Measurements from ENCODE around the gene CACNG5. TPM values are rescaled to one million over a fixed set of nuclear protein-coding genes. Genes with fewer than 3 reads are reported as not detected.

CACNG5 gene
- total RNA-seq, 2 experiments from 2014 or later: not detected

GRCh38 chr17:66842959-66843358, 8.0 kb downstream of the CACNG5 start:
- ChIA-PET CTCF (no interaction called here), POLR2A (no interaction called here)
- Mint-ChIP-seq H3K4me3 (no peak overlapping the region), H3K9me3 (no peaks in the 10 kb centered on the region), H3K27ac (no peak overlapping the region), H3K4me1 (ENCODE audit: low read depth) (no peaks in the 10 kb centered on the region), H3K27me3 (peaks cover 11% of the 10 kb centered on the region), H3K36me3 (ENCODE audit: low read depth) (no peaks in the 10 kb centered on the region)
- no peaks in the 10 kb centered on the region for H3K4me1 ChIP-seq (ENCODE audit: insufficient read depth, low read length)
- H3K27me3 ChIP-seq (ENCODE audit: control insufficient read depth in 1 of 2, insufficient read depth in 2 of 2, low read length in 2 of 2): peaks cover 0 to 5% of the 10 kb centered on the region in 2 experiments
- no peak for DNase-seq
- H3K4me3 ChIP-seq (ENCODE audit: low read length): no peak overlapping the region
- H3K36me3 ChIP-seq (ENCODE audit: insufficient read depth, low read length): no peaks in the 10 kb centered on the region
- TF ChIP-seq, protein P1, sequence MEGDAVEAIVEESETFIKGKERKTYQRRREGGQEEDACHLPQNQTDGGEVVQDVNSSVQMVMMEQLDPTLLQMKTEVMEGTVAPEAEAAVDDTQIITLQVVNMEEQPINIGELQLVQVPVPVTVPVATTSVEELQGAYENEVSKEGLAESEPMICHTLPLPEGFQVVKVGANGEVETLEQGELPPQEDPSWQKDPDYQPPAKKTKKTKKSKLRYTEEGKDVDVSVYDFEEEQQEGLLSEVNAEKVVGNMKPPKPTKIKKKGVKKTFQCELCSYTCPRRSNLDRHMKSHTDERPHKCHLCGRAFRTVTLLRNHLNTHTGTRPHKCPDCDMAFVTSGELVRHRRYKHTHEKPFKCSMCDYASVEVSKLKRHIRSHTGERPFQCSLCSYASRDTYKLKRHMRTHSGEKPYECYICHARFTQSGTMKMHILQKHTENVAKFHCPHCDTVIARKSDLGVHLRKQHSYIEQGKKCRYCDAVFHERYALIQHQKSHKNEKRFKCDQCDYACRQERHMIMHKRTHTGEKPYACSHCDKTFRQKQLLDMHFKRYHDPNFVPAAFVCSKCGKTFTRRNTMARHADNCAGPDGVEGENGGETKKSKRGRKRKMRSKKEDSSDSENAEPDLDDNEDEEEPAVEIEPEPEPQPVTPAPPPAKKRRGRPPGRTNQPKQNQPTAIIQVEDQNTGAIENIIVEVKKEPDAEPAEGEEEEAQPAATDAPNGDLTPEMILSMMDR (IDR thresholded peaks at IDR 0.05): no peak
- no peak for ATAC-seq (ENCODE audit: poor library complexity)
- intact Hi-C loops (cut with DNase I, micrococcal nuclease): no loop called here
- no peak overlapping the region for H3K27ac ChIP-seq (ENCODE audit: low read depth in 1 of 2, low read length in 2 of 2)
- peaks cover 0 to 4% of the 10 kb centered on the region in 2 experiments for H3K9me3 ChIP-seq (ENCODE audit: control insufficient read depth in 1 of 2, insufficient read depth in 1 of 2, low read length in 2 of 2)

DNA sequence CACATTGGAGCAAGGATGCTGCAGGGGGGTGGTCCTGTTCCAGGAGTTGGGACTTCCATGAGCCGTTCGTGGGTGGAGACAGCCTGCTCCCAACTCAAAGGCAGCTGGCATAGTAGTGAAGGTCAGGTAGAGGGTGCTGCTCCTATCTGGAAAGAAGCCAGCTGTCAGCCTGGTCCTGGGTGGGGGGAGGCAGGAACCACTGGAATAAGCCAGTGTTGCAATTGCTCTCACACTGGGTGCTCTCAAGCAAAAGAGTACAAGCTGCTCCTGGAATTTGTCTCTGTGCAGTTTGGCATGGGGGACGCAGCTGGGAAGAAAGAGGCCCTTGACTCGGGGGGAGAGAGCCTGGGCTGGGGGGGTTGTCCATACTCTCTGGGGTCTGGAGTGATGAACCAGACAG, 8.7 kb downstream of the CACNG5 start:
- H3K27me3 Mint-ChIP-seq: peaks cover 11% of the 10 kb centered on the region
- no peaks in the 10 kb centered on the region for H3K36me3 ChIP-seq (ENCODE audit: insufficient read depth, low read length)
- no peak overlapping the region for H3K27ac ChIP-seq (ENCODE audit: low read depth in 1 of 2, low read length in 2 of 2)
- H3K36me3 Mint-ChIP-seq (ENCODE audit: low read depth): no peaks in the 10 kb centered on the region
- peaks cover 0 to 5% of the 10 kb centered on the region in 2 experiments for H3K27me3 ChIP-seq (ENCODE audit: control insufficient read depth in 1 of 2, insufficient read depth in 2 of 2, low read length in 2 of 2)
- H3K4me3 Mint-ChIP-seq: no peak overlapping the region
- H3K9me3 Mint-ChIP-seq: no peaks in the 10 kb centered on the region
- no peak for ATAC-seq (ENCODE audit: poor library complexity)
- TF ChIP-seq, protein P1 (IDR thresholded peaks at IDR 0.05): no peak
- H3K27ac Mint-ChIP-seq: no peak overlapping the region
- no peaks in the 10 kb centered on the region for H3K4me1 Mint-ChIP-seq (ENCODE audit: low read depth)
- CTCF ChIA-PET: no interaction called here
- intact Hi-C loops (cut with DNase I, micrococcal nuclease): no loop called here
- no peak for DNase-seq
- H3K9me3 ChIP-seq (ENCODE audit: control insufficient read depth in 1 of 2, insufficient read depth in 1 of 2, low read length in 2 of 2): peaks cover 0 to 4% of the 10 kb centered on the region in 2 experiments
- POLR2A ChIA-PET: no interaction called here
- H3K4me3 ChIP-seq (ENCODE audit: low read length): no peak overlapping the region
- no peaks in the 10 kb centered on the region for H3K4me1 ChIP-seq (ENCODE audit: insufficient read depth, low read length)

DNA sequence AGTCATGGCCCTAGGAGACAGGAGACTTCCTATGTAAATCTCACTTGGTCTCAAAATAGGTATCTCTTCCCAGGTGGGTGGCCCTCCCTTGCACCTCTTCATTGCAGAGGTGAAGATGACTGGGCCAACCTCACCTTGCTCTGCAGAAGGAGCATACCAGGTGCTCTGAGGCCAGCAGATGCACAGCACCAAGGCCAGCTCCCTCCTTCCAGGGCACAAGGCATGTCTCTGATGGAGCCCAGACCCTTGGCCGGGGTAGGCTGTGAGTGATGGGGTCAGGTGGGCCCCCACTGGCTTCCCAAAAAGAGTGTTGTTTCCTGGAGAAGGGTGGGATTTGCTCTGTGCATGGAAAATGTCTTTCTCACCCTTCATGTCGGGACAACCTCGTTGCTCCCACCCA, 12.8 kb downstream of the CACNG5 start:
- no peaks in the 10 kb centered on the region for H3K9me3 Mint-ChIP-seq
- no peak overlapping the region for H3K4me3 Mint-ChIP-seq
- H3K36me3 Mint-ChIP-seq (ENCODE audit: low read depth): no peaks in the 10 kb centered on the region
- no peak overlapping the region for H3K27ac Mint-ChIP-seq
- no peaks in the 10 kb centered on the region for H3K4me1 Mint-ChIP-seq (ENCODE audit: low read depth)
- H3K27ac ChIP-seq (ENCODE audit: low read depth in 1 of 2, low read length in 2 of 2): no peak overlapping the region
- H3K27me3 ChIP-seq (ENCODE audit: control insufficient read depth in 1 of 2, insufficient read depth in 2 of 2, low read length in 2 of 2): peaks cover 0 to 5% of the 10 kb centered on the region in 2 experiments
- peaks cover 0 to 4% of the 10 kb centered on the region in 2 experiments for H3K9me3 ChIP-seq (ENCODE audit: control insufficient read depth in 1 of 2, insufficient read depth in 1 of 2, low read length in 2 of 2)
- ChIA-PET POLR2A (no interaction called here), CTCF (no interaction called here)
- no peaks in the 10 kb centered on the region for H3K36me3 ChIP-seq (ENCODE audit: insufficient read depth, low read length)
- no peaks in the 10 kb centered on the region for H3K4me1 ChIP-seq (ENCODE audit: insufficient read depth, low read length)
- no peaks in the 10 kb centered on the region for H3K27me3 Mint-ChIP-seq
- no peak for ATAC-seq (ENCODE audit: poor library complexity)
- DNase-seq: no peak
- intact Hi-C loops (cut with DNase I, micrococcal nuclease): no loop called here
- H3K4me3 ChIP-seq (ENCODE audit: low read length): no peak overlapping the region
- TF ChIP-seq, protein P1 (IDR thresholded peaks at IDR 0.05): no peak

All from CD4-positive, alpha-beta T cell (primary cell).